Upper lobe of right lung (tissue), 1 donor: Measurements from ENCODE around the gene IL17B. TPM values are rescaled to one million over a fixed set of nuclear protein-coding genes. Genes with fewer than 3 reads are reported as not detected.

Experiments
- ATAC-seq: fragments of 200-7000 bp; cut with Tn5 transposase; one replicate; pipeline ENCODE4 v1.9.1; 2020; ENCODE audit warnings: mild to moderate bottlenecking, moderate library complexity
- DNase-seq: peaks from one replicate; pipeline ENCODE4 v3.0.0-alpha.2; 2020
- H3K27ac ChIP-seq: fragments of 200-600 bp; one replicate; pipeline ENCODE4 v1.8.0; 2022
- H3K27me3 ChIP-seq: fragments of 200-600 bp; one replicate; pipeline ENCODE4 v1.8.0; 2022; ENCODE audit warnings: mild to moderate bottlenecking
- H3K36me3 ChIP-seq: fragments of 200-600 bp; one replicate; pipeline ENCODE4 v1.8.0; 2022
- H3K4me1 ChIP-seq: fragments of 200-600 bp; one replicate; pipeline ENCODE4 v1.8.0; 2022
- H3K4me3 ChIP-seq: fragments of 200-600 bp; one replicate; pipeline ENCODE4 v1.8.0; 2022; ENCODE audit warnings: mild to moderate bottlenecking
- H3K9me3 ChIP-seq: fragments of 200-600 bp; one replicate; pipeline ENCODE4 v1.8.0; 2022
- intact Hi-C: fragments of 100-400 bp; cut with DNase I; formaldehyde crosslinking; loops from one replicate; pipeline ENCODE4 v1.11.0; 2022
- total RNA-seq: library from RNA; stranded (reverse); fragmentation: NEBNext Ultra II Directional; extraction: Animal tissue kit (Norgen Biotek cat#: 25700); gene quantifications from one replicate; pipeline ENCODE4 v1.2.1, GENCODE V29; 2021
- TF ChIP-seq, protein P1 (sequence below): fragments of 200-600 bp; IDR thresholded peaks from one replicate; pipeline ENCODE4 v1.8.0; 2022; ENCODE audit warnings: antibody characterized with exemption
- donor health status: DM: no; HTN: yes; CAD: no; lungs with severe emphysema.

Gene IL17B
- total RNA-seq, 1 donor from 2014 or later, result not detected

GRCh38 chr5:149375434-149375833 lies 3.7 kb downstream of the IL17B start:
- TF ChIP-seq, protein P1, sequence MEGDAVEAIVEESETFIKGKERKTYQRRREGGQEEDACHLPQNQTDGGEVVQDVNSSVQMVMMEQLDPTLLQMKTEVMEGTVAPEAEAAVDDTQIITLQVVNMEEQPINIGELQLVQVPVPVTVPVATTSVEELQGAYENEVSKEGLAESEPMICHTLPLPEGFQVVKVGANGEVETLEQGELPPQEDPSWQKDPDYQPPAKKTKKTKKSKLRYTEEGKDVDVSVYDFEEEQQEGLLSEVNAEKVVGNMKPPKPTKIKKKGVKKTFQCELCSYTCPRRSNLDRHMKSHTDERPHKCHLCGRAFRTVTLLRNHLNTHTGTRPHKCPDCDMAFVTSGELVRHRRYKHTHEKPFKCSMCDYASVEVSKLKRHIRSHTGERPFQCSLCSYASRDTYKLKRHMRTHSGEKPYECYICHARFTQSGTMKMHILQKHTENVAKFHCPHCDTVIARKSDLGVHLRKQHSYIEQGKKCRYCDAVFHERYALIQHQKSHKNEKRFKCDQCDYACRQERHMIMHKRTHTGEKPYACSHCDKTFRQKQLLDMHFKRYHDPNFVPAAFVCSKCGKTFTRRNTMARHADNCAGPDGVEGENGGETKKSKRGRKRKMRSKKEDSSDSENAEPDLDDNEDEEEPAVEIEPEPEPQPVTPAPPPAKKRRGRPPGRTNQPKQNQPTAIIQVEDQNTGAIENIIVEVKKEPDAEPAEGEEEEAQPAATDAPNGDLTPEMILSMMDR, result no peak
- no peak overlapping the region for H3K27ac ChIP-seq
- no peak for DNase-seq
- no peaks in the 10 kb centered on the region for H3K9me3 ChIP-seq
- no peaks in the 10 kb centered on the region for H3K36me3 ChIP-seq
- no peak for ATAC-seq
- no peaks in the 10 kb centered on the region for H3K27me3 ChIP-seq
- intact Hi-C loops, result loop anchor here (5.0 to 10.0 kb wide), 2 partner anchors 111 to 187 kb away; no protein-coding TSS in a partner anchor
- no peaks in the 10 kb centered on the region for H3K4me1 ChIP-seq
- H3K4me3 ChIP-seq, result no peak overlapping the region

DNA sequence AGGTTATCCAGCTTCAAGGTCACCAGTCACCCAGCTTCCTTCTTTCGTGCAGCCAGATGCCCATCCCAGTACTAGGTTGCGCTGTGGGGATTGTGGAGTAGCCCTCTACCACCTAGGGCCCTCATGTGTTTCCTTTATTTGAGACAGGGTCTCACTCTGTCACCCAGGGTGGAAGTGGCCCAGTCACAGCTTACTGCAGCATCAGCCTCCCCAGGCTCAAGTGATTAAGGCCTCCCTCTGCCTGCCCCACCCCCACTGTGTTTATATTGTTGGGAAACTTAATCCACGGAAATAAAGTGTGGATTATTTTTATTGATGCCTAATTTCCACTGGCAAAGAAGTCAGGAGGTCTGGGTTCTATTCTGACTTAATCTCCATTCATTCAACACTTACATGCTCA lies 4.3 kb downstream of the IL17B start:
- ATAC-seq (no peak), DNase-seq (no peak)
- Histone ChIP-seq H3K36me3 (no peaks in the 10 kb centered on the region), H3K4me1 (no peaks in the 10 kb centered on the region), H3K4me3 (no peak overlapping the region), H3K9me3 (no peaks in the 10 kb centered on the region), H3K27ac (no peak overlapping the region), H3K27me3 (no peaks in the 10 kb centered on the region)
- TF ChIP-seq, protein P1, result no peak
- intact Hi-C loops, result loop anchor here (5.0 to 10.0 kb wide), 3 partner anchors 58 to 188 kb away; no protein-coding TSS in a partner anchor

- ATAC-seq (no peak), DNase-seq (no peak)
- H3K27ac ChIP-seq, result no peak overlapping the region
Measured at GRCh38 chr5:149374303-149374702, 4.8 kb downstream of the IL17B start.

DNA sequence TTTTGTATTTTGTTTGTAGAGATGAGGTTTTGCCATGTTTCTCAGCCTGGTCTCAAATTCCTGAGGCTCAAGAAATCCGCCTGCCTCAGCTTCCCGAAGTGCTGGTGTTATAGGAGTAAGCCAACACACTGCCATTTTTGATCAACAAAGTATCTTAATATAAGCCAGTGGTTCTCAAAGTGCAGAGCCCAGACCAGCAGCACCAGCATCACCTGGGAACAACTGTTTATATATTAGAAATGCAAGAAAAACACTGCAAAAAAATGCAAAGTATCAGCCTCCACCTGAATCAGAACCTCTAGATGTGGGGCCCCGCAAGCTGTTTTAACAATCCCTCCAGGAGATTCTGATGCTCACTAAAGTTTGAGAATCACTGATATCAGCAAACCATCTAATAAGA lies 6.2 kb downstream of the IL17B start:
- no peaks in the 10 kb centered on the region for H3K4me1 ChIP-seq
- no peak overlapping the region for H3K27ac ChIP-seq
- intact Hi-C loops, result loop anchor here (5.0 to 10.0 kb wide), 2 partner anchors 56 to 108 kb away; no protein-coding TSS in a partner anchor

More at GRCh38 chr5:149374303-149374702, 4.8 kb downstream of the IL17B start:
- intact Hi-C loops, result loop anchor here (5.0 to 10.0 kb wide), 2 partner anchors 57 to 110 kb away; no protein-coding TSS in a partner anchor
- H3K27me3 ChIP-seq, result no peaks in the 10 kb centered on the region
- H3K36me3 ChIP-seq, result no peaks in the 10 kb centered on the region
- no peak overlapping the region for H3K4me3 ChIP-seq
- TF ChIP-seq, protein P1, result no peak
- H3K4me1 ChIP-seq, result no peaks in the 10 kb centered on the region
- no peaks in the 10 kb centered on the region for H3K9me3 ChIP-seq

GRCh38 chr5:149372076-149372795 lies 6.9 kb downstream of the IL17B start:
- TF ChIP-seq, protein P1, result no peak
- no peaks in the 10 kb centered on the region for H3K27me3 ChIP-seq
- DNase-seq (no peak), ATAC-seq (no peak)
- no peaks in the 10 kb centered on the region for H3K9me3 ChIP-seq
- H3K4me1 ChIP-seq, result no peaks in the 10 kb centered on the region
- H3K27ac ChIP-seq, result no peak overlapping the region
- H3K36me3 ChIP-seq, result no peaks in the 10 kb centered on the region
- intact Hi-C loops, result loop anchor here (5.0 to 10.0 kb wide), 2 partner anchors 55 to 107 kb away; no protein-coding TSS in a partner anchor
- no peak overlapping the region for H3K4me3 ChIP-seq

More for the DNA sequence above, 6.2 kb downstream of the IL17B start:
- Histone ChIP-seq H3K27me3 (no peaks in the 10 kb centered on the region), H3K9me3 (no peaks in the 10 kb centered on the region), H3K36me3 (no peaks in the 10 kb centered on the region), H3K4me3 (no peak overlapping the region)
- no peak for DNase-seq
- no peak for ATAC-seq
- TF ChIP-seq, protein P1, result no peak
